Prostate gland (tissue), 2 donors: ENCODE data around the gene MMAA. TPM values are rescaled to one million over a fixed set of nuclear protein-coding genes. Genes with fewer than 3 reads are reported as not detected.
A peak's percentile ranks its signal among the peaks of the same experiment; 100 is the strongest.
"Not testable (repeated sequence)": the region's sequence is repeated elsewhere in the genome, so short reads cannot be mapped to it uniquely, and the experiment has no call there.

Source experiments
- DNase-seq: peaks from one replicate; pipeline ENCODE4 v3.0.0-alpha.2; 2019; ENCODE audit warnings: low spot score
- H3K27ac ChIP-seq, 2 donors: fragments of 200-600 bp; sonication (generic); 2 replicates each; pipeline ENCODE4 v1.5.1; 2017 to 2019
- H3K27me3 ChIP-seq: fragments of 200-600 bp; sonication (generic); replicated peaks from 2 replicates; pipeline ENCODE4 v1.5.1; 2019; ENCODE audit not compliant: insufficient read depth
- H3K36me3 ChIP-seq, 2 donors: fragments of 200-600 bp; sonication (generic); 1 replicate in 1 of 2; 2 replicates in 1 of 2; pipeline versions ENCODE4 v1.5.1 to v1.8.1; 2017 to 2019
- H3K4me1 ChIP-seq: fragments of 200-600 bp; sonication (generic); replicated peaks from 2 replicates; pipeline ENCODE4 v1.5.1; 2019
- H3K4me3 ChIP-seq, 2 donors: fragments of 200-600 bp; sonication (generic); 2 replicates each; pipeline ENCODE4 v1.5.1; 2017 to 2019
- H3K9me3 ChIP-seq: fragments of 200-600 bp; sonication (generic); 2 replicates; pipeline ENCODE4 v1.5.1; 2017
- POLR2A ChIP-seq: fragments of 450-650 bp; IDR thresholded peaks from one replicate; pipeline ENCODE4 v1.6.1; 2016; ENCODE audit warnings: antibody characterized with exemption, mild to moderate bottlenecking
- POLR2AphosphoS5 ChIP-seq: sonication (generic); formaldehyde crosslinking; IDR thresholded peaks from one replicate; pipeline ENCODE4 v1.6.1; 2017; ENCODE audit warnings: antibody characterized with exemption
- WGBS: methylation state at CpG from one replicate; pipeline ENCODE4 v1.1.5; 2018; 5-methylcytosine and 5-hydroxymethylcytosine counted together
- intact Hi-C: fragments of 100-400 bp; cut with DNase I; formaldehyde crosslinking; loops from one replicate; pipeline ENCODE4 v1.14.2; 2022
- total RNA-seq, 2 donors: library from RNA; depleted of rRNA; stranded (reverse); fragments of >200 nt; gene quantifications; one replicate each; pipeline ENCODE4 v1.1.0, GENCODE V29; 2016
- TF ChIP-seq, protein P1 (sequence below), 4 experiments: fragments of 200-600 bp in 2 of 4; fragments of 450-650 bp in 2 of 4; sonication (generic) in 2 of 4; IDR thresholded peaks; 1 replicate in 3 of 4; 2 replicates in 1 of 4; pipeline ENCODE4 v1.5.1; 2016 to 2019; ENCODE audit warnings: antibody characterized with exemption in 4 of 4, mild to moderate bottlenecking in 2 of 4, moderate library complexity in 2 of 4

The MMAA gene
- total RNA-seq: 1 to 10 TPM; 3.6 TPM

DNA sequence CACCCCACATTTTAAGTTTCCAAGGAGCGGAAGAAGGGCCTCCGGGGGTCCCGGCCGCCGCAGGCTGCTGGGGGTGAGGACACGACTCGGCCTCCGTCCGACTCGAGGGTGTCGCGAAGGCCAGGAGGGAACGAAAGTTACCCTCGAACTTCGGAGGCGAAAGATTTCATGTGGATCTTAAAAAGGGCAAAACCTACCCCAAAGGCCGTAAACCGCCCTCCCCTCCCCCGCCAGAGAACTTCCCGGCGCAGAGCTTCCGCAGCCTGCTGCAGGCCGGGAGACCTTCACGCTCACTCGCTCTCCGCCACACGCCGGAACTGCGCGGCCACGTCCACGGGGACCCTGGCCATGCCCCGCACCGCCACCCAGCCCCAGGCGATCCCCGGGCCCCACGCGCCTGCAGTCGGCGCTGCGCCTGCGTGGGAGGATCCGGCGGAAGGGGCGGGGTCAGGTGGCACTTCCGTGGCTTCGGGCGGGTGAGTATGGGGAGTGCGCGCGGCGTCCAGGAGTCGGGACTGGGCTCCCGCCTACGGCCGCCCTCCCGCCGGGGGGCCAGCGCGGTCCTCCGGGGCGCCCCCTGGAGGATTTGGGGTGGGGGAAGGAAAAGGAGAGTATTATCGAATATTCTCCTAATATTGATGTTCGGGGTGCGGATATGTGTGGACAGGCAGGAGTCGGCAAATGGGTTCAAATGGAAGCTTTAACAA lies at the start of gene MMAA:
TSS of gene MMAA (plus strand) at position 454 of the 707 bp plus-strand sequence. CDS start 19,755 bp downstream, outside the sequence.
- H3K9me3 ChIP-seq: no peaks in the 10 kb centered on the region
- no peaks in the 10 kb centered on the region for H3K27me3 ChIP-seq
- intact Hi-C loops: loop anchor here (2.0 to 10.0 kb wide), 9 partner anchors 116 to 1444 kb away; partner anchors contain the start of genes ABCE1, ANAPC10, OTUD4 and SMAD1
- whole genome bisulfite sequencing: under 1% methylated on average over 46 of the region's 66 CpGs
- peak within 1 kb of the TSS; percentile 67 to 78 for H3K4me3 ChIP-seq
- TF ChIP-seq POLR2A (peak; percentile 90), POLR2AphosphoS5 (peak; percentile 89)
- TF ChIP-seq, protein P1, sequence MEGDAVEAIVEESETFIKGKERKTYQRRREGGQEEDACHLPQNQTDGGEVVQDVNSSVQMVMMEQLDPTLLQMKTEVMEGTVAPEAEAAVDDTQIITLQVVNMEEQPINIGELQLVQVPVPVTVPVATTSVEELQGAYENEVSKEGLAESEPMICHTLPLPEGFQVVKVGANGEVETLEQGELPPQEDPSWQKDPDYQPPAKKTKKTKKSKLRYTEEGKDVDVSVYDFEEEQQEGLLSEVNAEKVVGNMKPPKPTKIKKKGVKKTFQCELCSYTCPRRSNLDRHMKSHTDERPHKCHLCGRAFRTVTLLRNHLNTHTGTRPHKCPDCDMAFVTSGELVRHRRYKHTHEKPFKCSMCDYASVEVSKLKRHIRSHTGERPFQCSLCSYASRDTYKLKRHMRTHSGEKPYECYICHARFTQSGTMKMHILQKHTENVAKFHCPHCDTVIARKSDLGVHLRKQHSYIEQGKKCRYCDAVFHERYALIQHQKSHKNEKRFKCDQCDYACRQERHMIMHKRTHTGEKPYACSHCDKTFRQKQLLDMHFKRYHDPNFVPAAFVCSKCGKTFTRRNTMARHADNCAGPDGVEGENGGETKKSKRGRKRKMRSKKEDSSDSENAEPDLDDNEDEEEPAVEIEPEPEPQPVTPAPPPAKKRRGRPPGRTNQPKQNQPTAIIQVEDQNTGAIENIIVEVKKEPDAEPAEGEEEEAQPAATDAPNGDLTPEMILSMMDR (IDR thresholded peaks at IDR 0.05): peak in 3 of 4 experiments; percentile 60 to 77 (median 65)
- peak; percentile 93 for DNase-seq
- H3K4me1 ChIP-seq: no peaks in the 10 kb centered on the region
- no peaks in the 10 kb centered on the region for H3K36me3 ChIP-seq
- H3K27ac ChIP-seq: peak within 1 kb of the TSS; percentile 88 to 95

GRCh38 chr4:145574546-145574945 lies 44.6 kb upstream of the MMAA start:
- H3K9me3 ChIP-seq, H3K36me3 ChIP-seq, H3K27me3 ChIP-seq, DNase-seq, H3K4me3 ChIP-seq, H3K27ac ChIP-seq, intact Hi-C loops, H3K4me1 ChIP-seq: not testable (repeated sequence)
- WGBS: 61% methylated on average over 7 of the region's 7 CpGs

DNA sequence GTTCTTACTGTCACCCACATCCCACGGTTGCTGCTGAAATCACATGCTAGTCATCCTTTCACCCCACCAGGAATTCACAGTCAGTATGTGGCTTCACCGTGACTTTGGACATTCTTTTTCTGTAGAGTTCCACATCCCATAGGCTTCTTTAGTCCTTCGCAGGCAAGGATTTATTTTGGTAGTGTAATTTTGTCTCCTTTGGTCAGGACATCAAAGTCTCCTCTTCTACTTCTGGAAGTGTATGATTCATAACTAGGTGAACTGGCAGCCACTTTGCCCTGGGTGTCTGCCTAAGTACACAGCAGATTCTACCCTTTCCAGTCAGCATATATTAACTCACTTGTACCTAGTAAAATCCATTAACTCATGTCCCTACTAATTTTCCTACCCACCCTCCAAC lies 38.3 kb upstream of the MMAA start:
- Histone ChIP-seq H3K4me3 (no peak overlapping the region), H3K27ac (no peak overlapping the region), H3K27me3 (no peaks in the 10 kb centered on the region), H3K9me3 (no peaks in the 10 kb centered on the region), H3K4me1 (no peaks in the 10 kb centered on the region), H3K36me3 (no peaks in the 10 kb centered on the region)
- DNase-seq: peak; percentile 56
- intact Hi-C loops: no loop called here
- peak; percentile 58 for TF ChIP-seq POLR2AphosphoS5
- TF ChIP-seq, protein P1 (IDR thresholded peaks at IDR 0.05): no peak
- WGBS: 37% methylated on average over 3 of the region's 3 CpGs

- Histone ChIP-seq H3K4me1 (no peaks in the 10 kb centered on the region), H3K4me3 (no peak overlapping the region), H3K27me3 (no peaks in the 10 kb centered on the region), H3K36me3 (no peaks in the 10 kb centered on the region), H3K9me3 (no peaks in the 10 kb centered on the region), H3K27ac (no peak overlapping the region)
- 87% methylated on average over 6 of the region's 6 CpGs for WGBS
- no peak for DNase-seq
- TF ChIP-seq POLR2AphosphoS5: no peak
- TF ChIP-seq POLR2A: no peak
- TF ChIP-seq, protein P1 (IDR thresholded peaks at IDR 0.05): no peak
- intact Hi-C loops: no loop called here
Measured at GRCh38 chr4:145583191-145584055, 35.8 kb upstream of the MMAA start.

DNA sequence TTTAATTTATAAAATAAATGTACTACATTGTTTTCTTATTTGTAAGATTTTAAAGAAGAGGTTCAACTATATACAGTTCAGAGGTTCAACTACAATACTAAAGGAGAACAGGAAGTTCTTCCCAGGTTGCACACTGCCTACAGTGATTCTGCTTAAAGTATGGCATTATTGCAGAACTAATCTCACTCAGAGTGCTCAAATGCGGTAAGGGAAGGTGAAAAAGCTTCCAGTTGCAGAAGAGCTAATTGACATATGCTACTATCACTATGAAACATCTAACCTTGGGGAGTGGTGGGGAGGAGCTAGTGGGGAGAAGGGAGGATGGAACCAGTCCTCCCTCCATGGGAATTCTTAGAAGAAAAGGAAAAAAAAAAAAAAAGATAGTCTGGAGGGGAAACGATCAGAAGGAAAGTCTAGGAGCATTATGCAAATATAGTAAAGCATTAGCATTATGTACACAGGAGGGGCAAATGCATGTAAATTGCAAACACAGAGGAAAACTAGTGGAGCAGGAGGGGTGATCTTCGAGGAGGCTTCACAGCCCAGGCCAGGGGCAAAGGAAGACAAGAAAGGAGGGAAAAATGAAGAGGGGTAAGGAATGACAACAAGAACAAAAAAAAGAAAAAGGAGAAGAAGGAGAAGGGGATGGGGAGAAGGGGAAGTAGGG lies 32.0 kb upstream of the MMAA start:
- TF ChIP-seq, protein P1 (IDR thresholded peaks at IDR 0.05): no peak
- TF ChIP-seq POLR2AphosphoS5 (no peak), POLR2A (no peak)
- Histone ChIP-seq H3K27me3 (no peaks in the 10 kb centered on the region), H3K4me3 (no peak overlapping the region), H3K27ac (no peak overlapping the region), H3K4me1 (no peaks in the 10 kb centered on the region), H3K36me3 (no peaks in the 10 kb centered on the region), H3K9me3 (no peaks in the 10 kb centered on the region)
- WGBS: 41% methylated on average over 3 of the region's 3 CpGs
- intact Hi-C loops: no loop called here
- no peak for DNase-seq

DNA sequence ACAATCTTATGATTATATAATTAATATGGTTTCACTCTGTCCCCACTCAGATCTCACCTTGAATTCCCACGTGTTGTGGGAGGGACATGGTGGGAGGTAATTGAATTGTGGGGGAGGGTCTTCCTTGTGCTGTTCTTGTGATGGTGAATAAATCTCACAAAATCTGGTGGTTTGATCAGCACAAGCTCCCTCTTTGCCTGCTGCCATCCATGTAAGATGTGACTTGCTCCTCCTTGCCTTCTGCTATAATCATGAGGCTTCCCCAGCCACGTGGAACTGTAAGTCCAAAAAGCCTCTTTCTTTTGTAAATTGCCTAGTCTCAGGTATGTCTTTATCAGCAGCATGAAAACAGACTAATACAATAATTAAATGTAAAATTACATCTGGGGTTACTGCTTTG lies 29.8 kb upstream of the MMAA start:
- intact Hi-C loops, DNase-seq, H3K27me3 ChIP-seq, H3K4me3 ChIP-seq, H3K4me1 ChIP-seq, H3K36me3 ChIP-seq, H3K27ac ChIP-seq, H3K9me3 ChIP-seq: not testable (repeated sequence)
- 90% methylated on average over 2 of the region's 2 CpGs for WGBS
